ENCODE measurements around the gene ST8SIA2. TPM values are rescaled to one million over a fixed set of nuclear protein-coding genes. Genes with fewer than 3 reads are reported as not detected.
"Not testable (repeated sequence)": the region's sequence is repeated elsewhere in the genome, so short reads cannot be mapped to it uniquely, and the experiment has no call there.

ST8SIA2 gene
- total and polyA plus RNA-seq, 2 donors, result 0.06 to 2.2 TPM

DNA sequence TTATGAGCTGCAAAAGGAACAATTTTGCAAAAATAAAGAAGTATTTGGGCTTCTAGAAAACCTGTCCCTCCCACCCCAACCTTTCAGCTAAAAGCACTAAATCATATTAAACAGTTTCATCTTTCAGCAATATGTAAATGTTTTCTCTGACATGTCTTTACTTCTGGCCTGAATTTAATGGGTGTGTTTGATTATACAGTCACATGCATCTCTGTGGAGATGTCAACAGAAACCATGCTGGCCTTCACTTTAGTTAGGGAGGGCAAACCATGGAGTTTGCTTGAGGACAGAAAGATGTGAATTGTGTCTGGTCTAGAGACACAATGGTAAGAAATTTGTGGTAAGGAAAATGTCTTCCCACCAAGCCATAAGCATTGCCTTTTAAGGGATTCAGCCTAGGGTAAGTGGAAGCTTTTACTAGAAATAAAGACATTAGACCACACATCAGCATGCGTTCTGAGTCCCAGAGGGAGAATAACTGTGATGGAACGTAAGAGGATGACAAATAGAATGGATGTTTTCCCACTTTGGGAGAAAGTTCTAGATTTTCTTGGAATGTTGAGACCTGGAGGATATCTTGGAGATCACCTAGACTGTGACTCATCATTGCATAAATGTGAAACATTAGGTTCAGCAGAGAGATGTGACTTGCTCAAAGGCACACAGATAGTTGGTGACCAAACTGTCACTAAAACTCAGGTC lies 68.9 kb downstream of the ST8SIA2 start:
- 82% methylated on average over 2 of the region's 2 CpGs for WGBS
- Histone ChIP-seq H3K27ac (ENCODE audit: low read depth) (no peak overlapping the region), H3K36me3 (ENCODE audit: insufficient read depth) (no peaks in the 10 kb centered on the region), H3K4me1 (ENCODE audit: insufficient read depth) (no peaks in the 10 kb centered on the region), H3K4me3 (ENCODE audit: low read depth, low read length) (no peak overlapping the region)
- no peak for DNase-seq (ENCODE audit: extremely low spot score)

DNA sequence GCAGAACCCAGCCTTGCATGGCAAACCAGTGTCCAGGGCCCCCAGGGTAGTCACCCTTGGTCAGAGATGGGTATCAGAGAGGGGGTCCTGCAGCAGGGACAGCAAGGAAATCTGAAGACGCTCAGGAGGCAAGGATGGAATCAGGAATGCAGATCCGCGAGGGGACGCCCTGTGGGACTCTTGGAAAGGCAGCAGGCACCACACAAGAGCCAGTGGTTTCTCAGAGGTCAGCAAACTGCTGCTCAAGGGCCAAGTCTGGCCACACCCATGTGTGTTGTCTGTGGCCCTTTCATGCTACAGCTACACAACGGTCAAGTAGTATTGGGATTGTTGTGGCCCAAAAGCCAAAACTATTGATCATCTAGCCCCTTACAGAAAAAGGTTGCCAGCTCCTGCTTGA lies 69.7 kb downstream of the ST8SIA2 start:
- Histone ChIP-seq H3K4me1 (ENCODE audit: insufficient read depth) (no peaks in the 10 kb centered on the region), H3K4me3 (ENCODE audit: low read depth, low read length) (no peak overlapping the region), H3K27ac (ENCODE audit: low read depth) (no peak overlapping the region), H3K36me3 (ENCODE audit: insufficient read depth) (no peaks in the 10 kb centered on the region)
- 75% methylated on average over 5 of the region's 5 CpGs for WGBS
- no peak for DNase-seq (ENCODE audit: extremely low spot score)

DNA sequence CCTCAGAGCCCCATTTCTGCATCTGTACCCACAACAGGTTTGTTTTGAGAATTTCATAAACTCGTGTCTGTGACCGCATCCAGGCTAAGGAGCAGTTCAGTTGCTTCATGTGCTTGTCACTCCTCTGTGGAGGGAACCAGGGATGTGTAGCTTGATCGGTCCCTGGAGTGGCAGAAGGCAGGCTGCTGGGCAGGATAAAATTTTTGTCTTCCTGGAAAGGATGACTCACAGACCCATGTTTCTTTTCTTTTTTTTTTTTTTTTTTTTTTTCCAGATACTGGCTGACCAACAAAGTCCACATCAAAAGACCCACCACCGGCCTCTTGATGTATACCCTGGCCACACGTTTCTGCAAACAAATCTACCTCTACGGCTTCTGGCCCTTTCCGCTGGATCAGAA lies 70.1 kb downstream of the ST8SIA2 start:
- Histone ChIP-seq H3K36me3 (ENCODE audit: insufficient read depth) (no peaks in the 10 kb centered on the region), H3K27ac (ENCODE audit: low read depth) (no peak overlapping the region), H3K4me1 (ENCODE audit: insufficient read depth) (no peaks in the 10 kb centered on the region), H3K4me3 (ENCODE audit: low read depth, low read length) (no peak overlapping the region)
- DNase-seq (ENCODE audit: extremely low spot score), result no peak
- 88% methylated on average over 7 of the region's 7 CpGs for WGBS

- no peak overlapping the region for H3K27ac ChIP-seq (ENCODE audit: low read depth)
- WGBS, result 88% methylated on average over 8 of the region's 8 CpGs
- H3K4me3 ChIP-seq (ENCODE audit: low read depth, low read length), result no peak overlapping the region
- DNase-seq (ENCODE audit: extremely low spot score), result no peak
- no peaks in the 10 kb centered on the region for H3K4me1 ChIP-seq (ENCODE audit: insufficient read depth)
- H3K36me3 ChIP-seq (ENCODE audit: insufficient read depth), result no peaks in the 10 kb centered on the region
Measured at GRCh38 chr15:92466834-92467233, 73.2 kb downstream of the ST8SIA2 start.

GRCh38 chr15:92467245-92467644 lies 73.6 kb downstream of the ST8SIA2 start:
- WGBS, result 89% methylated on average over 11 of the region's 11 CpGs
- H3K36me3 ChIP-seq (ENCODE audit: insufficient read depth), result no peaks in the 10 kb centered on the region
- H3K4me1 ChIP-seq (ENCODE audit: insufficient read depth), result no peaks in the 10 kb centered on the region
- no peak overlapping the region for H3K27ac ChIP-seq (ENCODE audit: low read depth)
- no peak overlapping the region for H3K4me3 ChIP-seq (ENCODE audit: low read depth, low read length)
- DNase-seq (ENCODE audit: extremely low spot score), result no peak

GRCh38 chr15:92468991-92469390 lies 75.3 kb downstream of the ST8SIA2 start:
- no peaks in the 10 kb centered on the region for H3K4me1 ChIP-seq (ENCODE audit: insufficient read depth)
- no peak for DNase-seq (ENCODE audit: extremely low spot score)
- H3K36me3 ChIP-seq (ENCODE audit: insufficient read depth), result no peaks in the 10 kb centered on the region
- no peak overlapping the region for H3K27ac ChIP-seq (ENCODE audit: low read depth)
- 48% methylated on average over 3 of the region's 3 CpGs for WGBS
- no peak overlapping the region for H3K4me3 ChIP-seq (ENCODE audit: low read depth, low read length)

GRCh38 chr15:92471288-92471687 lies 77.6 kb downstream of the ST8SIA2 start:
- DNase-seq (ENCODE audit: extremely low spot score), result no peak
- Histone ChIP-seq H3K4me3 (ENCODE audit: low read depth, low read length) (no peak overlapping the region), H3K4me1 (ENCODE audit: insufficient read depth) (no peaks in the 10 kb centered on the region), H3K27ac (ENCODE audit: low read depth) (no peak overlapping the region), H3K36me3 (ENCODE audit: insufficient read depth) (no peaks in the 10 kb centered on the region)

GRCh38 chr15:92473756-92474155 lies 80.1 kb downstream of the ST8SIA2 start:
- 67% methylated on average over 12 of the region's 12 CpGs for WGBS
- Histone ChIP-seq H3K27ac (ENCODE audit: low read depth) (no peak overlapping the region), H3K4me3 (ENCODE audit: low read depth, low read length) (no peak overlapping the region), H3K36me3 (ENCODE audit: insufficient read depth) (no peaks in the 10 kb centered on the region), H3K4me1 (ENCODE audit: insufficient read depth) (no peaks in the 10 kb centered on the region)
- DNase-seq (ENCODE audit: extremely low spot score), result no peak

DNA sequence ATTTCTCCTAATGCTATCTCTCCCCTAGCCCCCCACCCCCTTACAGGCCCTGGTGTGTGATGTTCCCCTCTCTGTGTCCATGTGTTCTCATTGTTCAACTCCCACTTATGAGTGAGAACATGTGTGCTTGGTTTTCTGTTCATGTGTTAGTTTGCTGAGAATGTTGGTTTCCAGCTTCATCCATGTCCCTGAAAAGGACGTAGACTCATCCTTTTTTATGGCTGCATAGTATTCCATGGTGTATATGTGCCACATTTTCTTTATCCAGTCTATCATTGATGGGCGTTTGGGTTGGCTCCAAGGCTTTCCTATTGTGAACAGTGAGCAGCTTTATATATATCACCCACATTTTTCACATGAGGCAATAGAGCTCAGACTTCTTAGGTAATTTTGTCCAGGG lies 86.0 kb downstream of the ST8SIA2 start:
- not testable (repeated sequence) for H3K4me1 ChIP-seq (ENCODE audit: insufficient read depth); H3K4me3 ChIP-seq (ENCODE audit: low read depth, low read length); H3K36me3 ChIP-seq (ENCODE audit: insufficient read depth); DNase-seq (ENCODE audit: extremely low spot score); H3K27ac ChIP-seq (ENCODE audit: low read depth)
- 85% methylated on average over 2 of the region's 2 CpGs for WGBS

DNA sequence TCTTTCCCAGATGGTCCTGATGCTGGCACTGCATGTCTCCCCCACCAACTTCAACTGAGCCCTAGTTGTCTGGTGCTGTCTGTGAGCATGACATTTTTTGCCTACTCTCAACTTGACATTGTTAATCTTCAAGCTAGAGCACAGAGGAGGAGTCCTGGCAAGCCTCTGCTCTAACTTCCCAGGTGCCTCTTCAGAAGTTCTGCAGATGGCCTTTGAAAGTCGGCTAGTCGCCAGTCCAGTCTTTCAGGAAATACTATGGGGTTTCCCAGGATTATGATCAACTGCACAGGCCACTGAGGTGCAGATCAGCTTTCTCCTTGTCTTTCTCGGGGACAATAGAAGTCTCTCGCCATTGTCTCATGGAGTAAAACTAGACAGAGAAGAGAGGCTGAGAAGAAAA lies 86.7 kb downstream of the ST8SIA2 start:
- whole genome bisulfite sequencing, result 81% methylated on average over 4 of the region's 4 CpGs
- H3K27ac ChIP-seq (ENCODE audit: low read depth), result no peak overlapping the region

GRCh38 chr15:92485441-92485840 lies 91.8 kb downstream of the ST8SIA2 start:
- no peak overlapping the region for H3K27ac ChIP-seq (ENCODE audit: low read depth)
- 87% methylated on average over 1 of the region's 1 CpG for WGBS
- no peaks in the 10 kb centered on the region for H3K36me3 ChIP-seq (ENCODE audit: insufficient read depth)
- no peak for DNase-seq (ENCODE audit: extremely low spot score)
- no peaks in the 10 kb centered on the region for H3K4me1 ChIP-seq (ENCODE audit: insufficient read depth)
- no peak overlapping the region for H3K4me3 ChIP-seq (ENCODE audit: low read depth, low read length)

More for the DNA sequence above, 86.7 kb downstream of the ST8SIA2 start:
- DNase-seq (ENCODE audit: extremely low spot score), result no peak
- Histone ChIP-seq H3K4me3 (ENCODE audit: low read depth, low read length) (no peak overlapping the region), H3K36me3 (ENCODE audit: insufficient read depth) (no peaks in the 10 kb centered on the region), H3K4me1 (ENCODE audit: insufficient read depth) (no peaks in the 10 kb centered on the region)

DNA sequence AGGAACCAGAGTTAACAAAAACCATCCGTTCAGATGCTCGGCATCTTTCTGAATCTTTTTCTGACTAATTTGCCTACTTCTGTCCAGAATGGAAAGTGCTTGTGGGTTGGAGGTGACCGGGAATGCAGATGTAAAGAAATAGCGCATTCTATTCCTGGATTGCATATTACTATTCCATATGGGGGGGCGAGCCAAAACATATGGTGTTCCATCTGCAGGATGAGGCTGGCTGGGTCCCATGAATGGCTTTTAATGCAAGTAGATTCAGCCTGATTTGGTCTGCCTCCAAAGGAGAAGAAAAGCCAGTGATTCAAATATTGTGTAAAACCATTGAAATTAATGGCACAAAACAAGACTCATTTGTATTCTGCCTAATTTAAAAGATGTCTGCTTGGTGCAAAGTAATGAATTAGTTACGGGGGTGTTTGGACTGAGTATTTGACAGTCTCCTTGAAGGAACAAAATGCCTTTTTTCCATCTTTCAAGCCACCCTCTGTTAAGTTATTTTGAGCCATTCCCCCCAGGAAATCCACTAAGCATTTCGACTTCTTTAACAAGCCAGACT lies 99.0 kb downstream of the ST8SIA2 start:
- H3K4me3 ChIP-seq (ENCODE audit: low read depth, low read length), result no peak overlapping the region
- H3K27ac ChIP-seq (ENCODE audit: low read depth), result no peak overlapping the region
- 75% methylated on average over 7 of the region's 7 CpGs for WGBS
- DNase-seq (ENCODE audit: extremely low spot score), result no peak
- no peaks in the 10 kb centered on the region for H3K4me1 ChIP-seq (ENCODE audit: insufficient read depth)
- no peaks in the 10 kb centered on the region for H3K36me3 ChIP-seq (ENCODE audit: insufficient read depth)

DNA sequence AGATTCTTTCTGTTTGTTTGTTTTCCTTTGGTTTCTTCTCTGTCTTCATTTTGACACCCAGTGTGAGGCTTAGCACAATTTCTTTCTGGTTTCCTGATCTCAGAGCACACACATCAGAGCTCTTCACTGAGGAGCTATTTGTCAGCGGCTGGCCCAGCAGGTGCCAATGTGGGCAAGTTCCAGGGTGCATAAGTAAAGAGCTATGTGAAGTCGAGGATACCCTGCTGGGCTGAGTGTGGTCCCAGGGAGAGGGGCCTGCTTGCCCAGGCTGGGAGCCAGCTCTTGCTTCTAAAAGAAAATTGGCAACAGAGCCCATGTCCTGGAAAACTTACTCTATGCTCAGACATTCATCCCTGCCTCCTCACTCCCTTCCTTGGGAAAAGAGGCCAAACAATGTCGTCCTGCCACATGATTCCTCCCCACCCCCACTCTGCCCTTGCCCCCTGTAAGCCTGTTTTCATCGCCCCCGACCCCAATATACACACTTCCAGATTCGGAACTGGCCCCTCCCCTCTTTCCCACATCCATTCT lies 101.2 kb downstream of the ST8SIA2 start:
- Histone ChIP-seq H3K36me3 (ENCODE audit: insufficient read depth) (no peaks in the 10 kb centered on the region), H3K27ac (ENCODE audit: low read depth) (no peak overlapping the region), H3K4me3 (ENCODE audit: low read depth, low read length) (no peak overlapping the region), H3K4me1 (ENCODE audit: insufficient read depth) (no peaks in the 10 kb centered on the region)
- WGBS, result 30% methylated on average over 6 of the region's 6 CpGs
- DNase-seq (ENCODE audit: extremely low spot score), result no peak

GRCh38 chr15:92495446-92495845 lies 101.8 kb downstream of the ST8SIA2 start:
- no peak for DNase-seq (ENCODE audit: extremely low spot score)
- H3K4me1 ChIP-seq (ENCODE audit: insufficient read depth), result no peaks in the 10 kb centered on the region
- H3K36me3 ChIP-seq (ENCODE audit: insufficient read depth), result no peaks in the 10 kb centered on the region
- 58% methylated on average over 3 of the region's 3 CpGs for WGBS
- H3K4me3 ChIP-seq (ENCODE audit: low read depth, low read length), result no peak overlapping the region
- no peak overlapping the region for H3K27ac ChIP-seq (ENCODE audit: low read depth)
